HepG2 (cell line): ENCODE data around the gene MEX3A. TPM values are rescaled to one million over a fixed set of nuclear protein-coding genes. Genes with fewer than 3 reads are reported as not detected.
A peak's percentile ranks its signal among the peaks of the same experiment; 100 is the strongest.

ENCODE experiments used
- AHR ChIP-seq: IDR thresholded peaks from 2 replicates; pipeline ENCODE4 v1.6.1; 2018; ENCODE audit warnings: missing genetic modification reagents, missing compliant biosample characterization
- BCL6 ChIP-seq: IDR thresholded peaks from 2 replicates; pipeline ENCODE4 v1.6.1; 2016; ENCODE audit warnings: missing genetic modification reagents, missing compliant biosample characterization
- GATA4 ChIP-seq: sonication (generic); IDR thresholded peaks from 2 replicates; pipeline ENCODE4 v1.6.1; 2016; ENCODE audit warnings: antibody characterized with exemption, low read depth, borderline replicate concordance
- MYC ChIP-seq: sonication (generic); formaldehyde crosslinking; IDR thresholded peaks from 2 replicates; pipeline ENCODE4 v1.9.0; 2021; ENCODE audit warnings: missing genetic modification reagents, borderline replicate concordance
- MZF1 ChIP-seq: sonication (generic); formaldehyde crosslinking; IDR thresholded peaks from 2 replicates; pipeline ENCODE4 v1.8.1; 2023; ENCODE audit warnings: mild to moderate bottlenecking, missing genetic modification reagents, borderline replicate concordance
- NCOA2 ChIP-seq: sonication (generic); formaldehyde crosslinking; IDR thresholded peaks from 2 replicates; pipeline ENCODE4 v1.8.0; 2022; ENCODE audit warnings: inconsistent platforms
- NCOR1 ChIP-seq: fragments of 200-600 bp; sonication (generic); IDR thresholded peaks from 2 replicates; pipeline ENCODE4 v1.7.0; 2017; ENCODE audit warnings: antibody characterized with exemption, low read length, borderline replicate concordance
- NR2C2 ChIP-seq: sonication (generic); formaldehyde crosslinking; IDR thresholded peaks from 2 replicates; pipeline ENCODE4 v1.4.0; 2020; ENCODE audit warnings: missing genetic modification reagents, mild to moderate bottlenecking, moderate library complexity, borderline replicate concordance
- NR2F2 ChIP-seq: IDR thresholded peaks from 2 replicates; pipeline ENCODE4 v1.6.1; 2012; ENCODE audit warnings: low read depth, inconsistent platforms, borderline replicate concordance
- PLRG1 ChIP-seq: fragments of 450-650 bp; conservative IDR thresholded peaks from 2 replicates; pipeline ENCODE4 v1.6.1; 2016
- ZC3H13 ChIP-seq: sonication (generic); formaldehyde crosslinking; IDR thresholded peaks from 2 replicates; pipeline ENCODE4 v1.8.1; 2023; ENCODE audit warnings: mild to moderate bottlenecking, missing genetic modification reagents, moderate library complexity
- ZNF143 ChIP-seq: sonication (generic); formaldehyde crosslinking; IDR thresholded peaks from 2 replicates; pipeline ENCODE4 v1.4.0; 2020; ENCODE audit warnings: missing genetic modification reagents
- ZNF253 ChIP-seq: sonication (generic); formaldehyde crosslinking; IDR thresholded peaks from 2 replicates; pipeline ENCODE4 v1.8.0; 2022; ENCODE audit warnings: mild to moderate bottlenecking, missing genetic modification reagents, borderline replicate concordance
- ZNF3 ChIP-seq: IDR thresholded peaks from 2 replicates; pipeline ENCODE4 v1.7.0; 2017; ENCODE audit warnings: inconsistent platforms
- ZNF333 ChIP-seq: sonication (generic); formaldehyde crosslinking; IDR thresholded peaks from 2 replicates; pipeline ENCODE4 v1.4.0; 2020; ENCODE audit warnings: mild to moderate bottlenecking, missing genetic modification reagents, borderline replicate concordance
- ZNF704 ChIP-seq: sonication (generic); formaldehyde crosslinking; IDR thresholded peaks from 2 replicates; pipeline ENCODE4 v1.8.1; 2023; ENCODE audit warnings: mild to moderate bottlenecking, inconsistent platforms, moderate library complexity, missing genetic modification reagents, borderline replicate concordance
- polyA plus RNA-seq, 8 experiments: library from polyadenylated mRNA; depleted of rRNA in 3 of 8; stranded (reverse) in 7 of 8; unstranded in 1 of 8; fragments of >200 nt; fragmentation: Illumina TruSeq in 4 of 8; extraction: Trizol in 4 of 8; gene quantifications; 2 replicates each; pipeline versions ENCODE4 v1.2.1 to v1.2.3, GENCODE V29; 2011 to 2016; ENCODE audit warnings: low read depth in 4 of 8, missing spikeins in 1 of 8, mixed read lengths in 1 of 8; ENCODE audit not compliant: insufficient read depth in 1 of 8
- total RNA-seq, 5 experiments: library from RNA; depleted of rRNA; stranded (reverse); fragments of >200 nt; fragmentation: Illumina TruSeq; extraction: Trizol; gene quantifications; 2 replicates each; pipeline ENCODE4 v1.2.3, GENCODE V29; 2016; ENCODE audit warnings: low read depth in 1 of 5
- TF ChIP-seq, protein P1 (sequence below): sonication (generic); formaldehyde crosslinking; IDR thresholded peaks from 2 replicates; pipeline ENCODE4 v1.4.0; 2020; ENCODE audit warnings: mild to moderate bottlenecking, missing genetic modification reagents
- TF ChIP-seq, protein P2 (sequence below): sonication (generic); formaldehyde crosslinking; IDR thresholded peaks from 2 replicates; pipeline ENCODE4 v1.5.0; 2020; ENCODE audit warnings: mild to moderate bottlenecking, missing genetic modification reagents, borderline replicate concordance

Gene MEX3A
- total and polyA plus RNA-seq, 2 of the 13 experiments (the other 11 are each of a cell fraction or from before 2014, with no cell fraction given) = 7.6 to 9.1 TPM

DNA sequence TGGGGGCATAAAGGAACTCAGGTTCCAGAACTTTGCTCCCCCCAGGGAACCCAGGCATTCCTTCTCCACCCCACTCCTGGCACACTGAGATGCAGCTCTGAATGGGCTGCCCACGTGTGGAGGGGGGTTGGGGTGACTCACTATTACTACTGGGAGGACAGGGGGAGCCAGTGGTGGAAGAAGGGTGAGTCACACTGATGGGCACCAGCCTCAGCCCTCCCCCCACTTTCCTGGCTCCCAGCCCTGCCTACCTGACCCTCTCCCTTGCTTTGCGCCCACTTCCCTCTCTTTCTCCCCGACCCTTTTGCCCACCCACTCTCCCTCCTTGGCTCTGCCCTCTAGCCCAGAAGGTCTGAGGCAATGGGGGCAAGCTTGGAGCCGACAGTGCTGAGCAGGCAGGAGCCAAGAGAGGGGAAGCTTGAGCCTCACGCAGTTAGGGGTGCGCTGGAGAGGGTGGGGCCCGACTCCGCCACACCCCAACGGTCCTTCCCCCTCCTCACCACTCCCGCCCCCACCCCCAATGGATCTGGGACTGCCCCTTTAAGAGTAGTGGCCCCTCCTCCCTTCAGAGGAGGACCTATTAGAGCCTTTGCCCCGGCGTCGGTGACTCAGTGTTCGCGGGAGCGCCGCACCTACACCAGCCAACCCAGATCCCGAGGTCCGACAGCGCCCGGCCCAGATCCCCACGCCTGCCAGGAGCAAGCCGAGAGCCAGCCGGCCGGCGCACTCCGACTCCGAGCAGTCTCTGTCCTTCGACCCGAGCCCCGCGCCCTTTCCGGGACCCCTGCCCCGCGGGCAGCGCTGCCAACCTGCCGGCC is 32.0 kb upstream of the MEX3A start, which contains the start of gene LMNA (continued):
- TF ChIP-seq NCOA2 (CRISPR knock-in tag) (no peak), PLRG1 (no peak), GATA4 (peak; percentile 78; the same call in 1 of the 2 replicates), ZNF253 (no peak), MZF1 (CRISPR knock-in tag) (no peak), ZNF333 (CRISPR knock-in tag) (no peak), ZNF3 (CRISPR knock-in tag) (no peak; the same call in 1 of the 2 replicates), NCOR1 (no peak), NR2F2 (no peak), ZNF704 (CRISPR knock-in tag) (no peak), ZNF143 (CRISPR knock-in tag) (no peak), AHR (CRISPR knock-in tag) (no peak), BCL6 (CRISPR knock-in tag) (peak; percentile 23; the same call in 1 of the 2 replicates), MYC (CRISPR knock-in tag) (peak; percentile 35; the same call in 1 of the 2 replicates), NR2C2 (CRISPR knock-in tag) (no peak), ZC3H13 (CRISPR knock-in tag) (no peak)
- TF ChIP-seq, protein P1, sequence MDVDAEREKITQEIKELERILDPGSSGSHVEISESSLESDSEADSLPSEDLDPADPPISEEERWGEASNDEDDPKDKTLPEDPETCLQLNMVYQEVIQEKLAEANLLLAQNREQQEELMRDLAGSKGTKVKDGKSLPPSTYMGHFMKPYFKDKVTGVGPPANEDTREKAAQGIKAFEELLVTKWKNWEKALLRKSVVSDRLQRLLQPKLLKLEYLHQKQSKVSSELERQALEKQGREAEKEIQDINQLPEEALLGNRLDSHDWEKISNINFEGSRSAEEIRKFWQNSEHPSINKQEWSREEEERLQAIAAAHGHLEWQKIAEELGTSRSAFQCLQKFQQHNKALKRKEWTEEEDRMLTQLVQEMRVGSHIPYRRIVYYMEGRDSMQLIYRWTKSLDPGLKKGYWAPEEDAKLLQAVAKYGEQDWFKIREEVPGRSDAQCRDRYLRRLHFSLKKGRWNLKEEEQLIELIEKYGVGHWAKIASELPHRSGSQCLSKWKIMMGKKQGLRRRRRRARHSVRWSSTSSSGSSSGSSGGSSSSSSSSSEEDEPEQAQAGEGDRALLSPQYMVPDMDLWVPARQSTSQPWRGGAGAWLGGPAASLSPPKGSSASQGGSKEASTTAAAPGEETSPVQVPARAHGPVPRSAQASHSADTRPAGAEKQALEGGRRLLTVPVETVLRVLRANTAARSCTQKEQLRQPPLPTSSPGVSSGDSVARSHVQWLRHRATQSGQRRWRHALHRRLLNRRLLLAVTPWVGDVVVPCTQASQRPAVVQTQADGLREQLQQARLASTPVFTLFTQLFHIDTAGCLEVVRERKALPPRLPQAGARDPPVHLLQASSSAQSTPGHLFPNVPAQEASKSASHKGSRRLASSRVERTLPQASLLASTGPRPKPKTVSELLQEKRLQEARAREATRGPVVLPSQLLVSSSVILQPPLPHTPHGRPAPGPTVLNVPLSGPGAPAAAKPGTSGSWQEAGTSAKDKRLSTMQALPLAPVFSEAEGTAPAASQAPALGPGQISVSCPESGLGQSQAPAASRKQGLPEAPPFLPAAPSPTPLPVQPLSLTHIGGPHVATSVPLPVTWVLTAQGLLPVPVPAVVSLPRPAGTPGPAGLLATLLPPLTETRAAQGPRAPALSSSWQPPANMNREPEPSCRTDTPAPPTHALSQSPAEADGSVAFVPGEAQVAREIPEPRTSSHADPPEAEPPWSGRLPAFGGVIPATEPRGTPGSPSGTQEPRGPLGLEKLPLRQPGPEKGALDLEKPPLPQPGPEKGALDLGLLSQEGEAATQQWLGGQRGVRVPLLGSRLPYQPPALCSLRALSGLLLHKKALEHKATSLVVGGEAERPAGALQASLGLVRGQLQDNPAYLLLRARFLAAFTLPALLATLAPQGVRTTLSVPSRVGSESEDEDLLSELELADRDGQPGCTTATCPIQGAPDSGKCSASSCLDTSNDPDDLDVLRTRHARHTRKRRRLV (CRISPR knock-in tag) = no peak
- TF ChIP-seq, protein P2, sequence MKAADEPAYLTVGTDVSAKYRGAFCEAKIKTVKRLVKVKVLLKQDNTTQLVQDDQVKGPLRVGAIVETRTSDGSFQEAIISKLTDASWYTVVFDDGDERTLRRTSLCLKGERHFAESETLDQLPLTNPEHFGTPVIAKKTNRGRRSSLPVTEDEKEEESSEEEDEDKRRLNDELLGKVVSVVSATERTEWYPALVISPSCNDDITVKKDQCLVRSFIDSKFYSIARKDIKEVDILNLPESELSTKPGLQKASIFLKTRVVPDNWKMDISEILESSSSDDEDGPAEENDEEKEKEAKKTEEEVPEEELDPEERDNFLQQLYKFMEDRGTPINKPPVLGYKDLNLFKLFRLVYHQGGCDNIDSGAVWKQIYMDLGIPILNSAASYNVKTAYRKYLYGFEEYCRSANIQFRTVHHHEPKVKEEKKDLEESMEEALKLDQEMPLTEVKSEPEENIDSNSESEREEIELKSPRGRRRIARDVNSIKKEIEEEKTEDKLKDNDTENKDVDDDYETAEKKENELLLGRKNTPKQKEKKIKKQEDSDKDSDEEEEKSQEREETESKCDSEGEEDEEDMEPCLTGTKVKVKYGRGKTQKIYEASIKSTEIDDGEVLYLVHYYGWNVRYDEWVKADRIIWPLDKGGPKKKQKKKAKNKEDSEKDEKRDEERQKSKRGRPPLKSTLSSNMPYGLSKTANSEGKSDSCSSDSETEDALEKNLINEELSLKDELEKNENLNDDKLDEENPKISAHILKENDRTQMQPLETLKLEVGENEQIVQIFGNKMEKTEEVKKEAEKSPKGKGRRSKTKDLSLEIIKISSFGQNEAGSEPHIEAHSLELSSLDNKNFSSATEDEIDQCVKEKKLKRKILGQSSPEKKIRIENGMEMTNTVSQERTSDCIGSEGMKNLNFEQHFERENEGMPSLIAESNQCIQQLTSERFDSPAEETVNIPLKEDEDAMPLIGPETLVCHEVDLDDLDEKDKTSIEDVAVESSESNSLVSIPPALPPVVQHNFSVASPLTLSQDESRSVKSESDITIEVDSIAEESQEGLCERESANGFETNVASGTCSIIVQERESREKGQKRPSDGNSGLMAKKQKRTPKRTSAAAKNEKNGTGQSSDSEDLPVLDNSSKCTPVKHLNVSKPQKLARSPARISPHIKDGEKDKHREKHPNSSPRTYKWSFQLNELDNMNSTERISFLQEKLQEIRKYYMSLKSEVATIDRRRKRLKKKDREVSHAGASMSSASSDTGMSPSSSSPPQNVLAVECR = peak; percentile 87; the same call in 1 of the 2 replicates
